HG02571 (cell line): ENCODE data around the gene VAC14.

Experiments used
- ATAC-seq: cut with Tn5 transposase; IDR thresholded peaks from one replicate; pipeline ENCODE4 v1.9.1; 2021; ENCODE audit warnings: mild to moderate bottlenecking, moderate library complexity; ENCODE audit not compliant: unreplicated experiment

The VAC14 gene

GRCh38 chr16:70694868-70695218 lies 106.1 kb downstream of the VAC14 start:
- ATAC-seq: no peak

- ATAC-seq: no peak
Observed at GRCh38 chr16:70694088-70694867, 106.7 kb downstream of the VAC14 start.

GRCh38 chr16:70692873-70693671 lies 107.9 kb downstream of the VAC14 start:
- ATAC-seq: no peak

- ATAC-seq: no peak
Observed at GRCh38 chr16:70692130-70692872, 108.7 kb downstream of the VAC14 start.

- no peak for ATAC-seq
Observed at GRCh38 chr16:70691223-70692129, 109.5 kb downstream of the VAC14 start.

GRCh38 chr16:70689970-70690891 lies 110.7 kb downstream of the VAC14 start:
- no peak for ATAC-seq

GRCh38 chr16:70689035-70689969 lies 111.7 kb downstream of the VAC14 start:
- no peak for ATAC-seq

- no peak for ATAC-seq
Observed at GRCh38 chr16:70688246-70688742, 112.7 kb downstream of the VAC14 start.

- no peak for ATAC-seq
Observed at GRCh38 chr16:70687671-70688245, 113.2 kb downstream of the VAC14 start.

GRCh38 chr16:70687102-70687511 lies 113.9 kb downstream of the VAC14 start:
- ATAC-seq: no peak

- no peak for ATAC-seq
Observed at GRCh38 chr16:70686376-70687101, 114.4 kb downstream of the VAC14 start.

- no peak for ATAC-seq
Observed at GRCh38 chr16:70685938-70686375, 115.0 kb downstream of the VAC14 start, which contains the start of gene MTSS2. Gene MTSS2 (minus strand): TSS chr16:70686053. CDS start chr16:70685791, 262 bp downstream.

GRCh38 chr16:70685061-70685937 lies 115.7 kb downstream of the VAC14 start:
- no peak for ATAC-seq

GRCh38 chr16:70684146-70685060 lies 116.6 kb downstream of the VAC14 start:
- no peak for ATAC-seq
